H9 (cell line): ENCODE results near the gene HADH. TPM values are rescaled to one million over a fixed set of nuclear protein-coding genes. Genes with fewer than 3 reads are reported as not detected.

Experiments used
- DNase-seq: peaks from one replicate; pipeline ENCODE4 v3.0.0-alpha.2; 2017
- H2AFZ ChIP-seq: one replicate; pipeline ENCODE4 v1.6.1; 2013; ENCODE audit warnings: mild to moderate bottlenecking, low read length, control low read depth, moderate library complexity
- H2AK5ac ChIP-seq: 2 replicates; pipeline ENCODE4 v1.6.1; 2013; ENCODE audit warnings: low read length, control low read depth, mixed read lengths; ENCODE audit not compliant: insufficient read length
- H2BK120ac ChIP-seq: one replicate; pipeline ENCODE4 v1.6.1; 2013; ENCODE audit warnings: low read depth, mild to moderate bottlenecking, low read length, control low read depth, inconsistent platforms; ENCODE audit not compliant: poor library complexity, severe bottlenecking
- H2BK12ac ChIP-seq: 2 replicates; pipeline ENCODE4 v1.6.1; 2013; ENCODE audit warnings: low read length, control low read depth, mixed read lengths, low read depth; ENCODE audit not compliant: insufficient read length
- H2BK15ac ChIP-seq: 2 replicates; pipeline ENCODE4 v1.6.1; 2013; ENCODE audit warnings: low read depth, low read length, control low read depth
- H2BK20ac ChIP-seq: one replicate; pipeline ENCODE4 v1.6.1; 2013; ENCODE audit warnings: low read depth, mild to moderate bottlenecking, low read length, control low read depth, inconsistent platforms; ENCODE audit not compliant: poor library complexity, severe bottlenecking
- H2BK5ac ChIP-seq: 2 replicates; pipeline ENCODE4 v1.6.1; 2013; ENCODE audit warnings: low read length, control low read depth, mixed read lengths; ENCODE audit not compliant: insufficient read length
- H3K14ac ChIP-seq: 2 replicates; pipeline ENCODE4 v1.6.1; 2013; ENCODE audit warnings: low read length, control low read depth; ENCODE audit not compliant: insufficient read depth
- H3K18ac ChIP-seq: 2 replicates; pipeline ENCODE4 v1.6.1; 2013; ENCODE audit warnings: low read depth, mild to moderate bottlenecking, mixed read lengths, low read length, control low read depth; ENCODE audit not compliant: insufficient read length
- H3K23ac ChIP-seq: 2 replicates; pipeline ENCODE4 v1.6.1; 2013; ENCODE audit warnings: low read length, control low read depth, mixed read lengths, low read depth; ENCODE audit not compliant: insufficient read length
- H3K23me2 ChIP-seq: 2 replicates; pipeline ENCODE4 v1.6.1; 2013; ENCODE audit warnings: low read depth, mild to moderate bottlenecking, mixed read lengths, low read length, control low read depth; ENCODE audit not compliant: insufficient read length, poor library complexity, severe bottlenecking
- H3K27ac ChIP-seq: 2 replicates; pipeline ENCODE4 v1.5.1; 2013; ENCODE audit warnings: low read length, control low read depth, mixed read lengths, low read depth; ENCODE audit not compliant: insufficient read length
- H3K27me3 ChIP-seq: 2 replicates; pipeline ENCODE4 v1.6.1; 2013; ENCODE audit warnings: low read length, control low read depth, inconsistent platforms; ENCODE audit not compliant: insufficient read depth
- H3K4ac ChIP-seq: 2 replicates; pipeline ENCODE4 v1.6.1; 2013; ENCODE audit warnings: low read depth, mild to moderate bottlenecking, control low read depth, inconsistent platforms, low read length, moderate library complexity
- H3K4me1 ChIP-seq: 2 replicates; pipeline ENCODE4 v1.6.1; 2013; ENCODE audit warnings: low read length, control low read depth, inconsistent platforms; ENCODE audit not compliant: insufficient read depth
- H3K4me2 ChIP-seq: 2 replicates; pipeline ENCODE4 v1.6.1; 2013; ENCODE audit warnings: low read length, control low read depth, mixed read lengths; ENCODE audit not compliant: insufficient read length, insufficient read depth
- H3K56ac ChIP-seq: 2 replicates; pipeline ENCODE4 v1.6.1; 2013; ENCODE audit warnings: low read depth, mild to moderate bottlenecking, mixed read lengths, low read length, control low read depth; ENCODE audit not compliant: insufficient read length
- H3K79me1 ChIP-seq: 2 replicates; pipeline ENCODE4 v1.6.1; 2013; ENCODE audit warnings: low read depth, mild to moderate bottlenecking, moderate library complexity, low read length, control low read depth, inconsistent platforms; ENCODE audit not compliant: insufficient read depth, poor library complexity, severe bottlenecking
- H3K79me2 ChIP-seq: 2 replicates; pipeline ENCODE4 v1.6.1; 2013; ENCODE audit warnings: low read length, control low read depth, inconsistent platforms; ENCODE audit not compliant: insufficient read depth
- H3K9ac ChIP-seq: 2 replicates; pipeline ENCODE4 v1.6.1; 2013; ENCODE audit warnings: low read length, control low read depth, mixed read lengths; ENCODE audit not compliant: insufficient read length; ENCODE audit errors: extremely low read depth
- H3K9me3 ChIP-seq: one replicate; pipeline ENCODE4 v1.6.1; 2013; ENCODE audit warnings: low read depth, low read length, inconsistent platforms; ENCODE audit not compliant: control insufficient read depth
- H3T11ph ChIP-seq: one replicate; pipeline ENCODE4 v1.6.1; 2013; ENCODE audit warnings: mild to moderate bottlenecking, low read length, control low read depth, inconsistent platforms
- H4K20me1 ChIP-seq: one replicate; pipeline ENCODE4 v1.6.1; 2013; ENCODE audit not compliant: control insufficient read depth, insufficient read length, insufficient read depth
- H4K5ac ChIP-seq: 2 replicates; pipeline ENCODE4 v1.6.1; 2013; ENCODE audit warnings: low read depth, mild to moderate bottlenecking, mixed read lengths, low read length, control low read depth; ENCODE audit not compliant: insufficient read length
- H4K8ac ChIP-seq: replicated peaks from 2 replicates; pipeline ENCODE4 v1.6.1; 2013; ENCODE audit warnings: low read length, control low read depth, mixed read lengths, low read depth; ENCODE audit not compliant: insufficient read length
- H4K91ac ChIP-seq: 2 replicates; pipeline ENCODE4 v1.6.1; 2013; ENCODE audit warnings: low read depth, mild to moderate bottlenecking, moderate library complexity, mixed read lengths, low read length, control low read depth; ENCODE audit not compliant: insufficient read length
- H3K27ac Mint-ChIP-seq, 3 experiments: 2 replicates in 2 of 3; 3 replicates in 1 of 3; pipeline ENCODE4 v1.8.0; 2020 to 2021; ENCODE audit warnings: mixed read lengths in 3 of 3, mild to moderate bottlenecking in 1 of 3, moderate library complexity in 1 of 3
- H3K27me3 Mint-ChIP-seq: 2 replicates; pipeline ENCODE4 v1.8.0; 2021; ENCODE audit warnings: low read depth, mild to moderate bottlenecking, moderate library complexity, mixed read lengths
- H3K36me3 Mint-ChIP-seq, 3 experiments: 2 replicates in 2 of 3; 3 replicates in 1 of 3; pipeline ENCODE4 v1.8.0; 2020 to 2021; ENCODE audit warnings: low read depth in 3 of 3, mixed read lengths in 3 of 3; ENCODE audit not compliant: insufficient read depth in 1 of 3
- H3K4me1 Mint-ChIP-seq, 2 experiments: 2 replicates each; pipeline ENCODE4 v1.8.0; 2020; ENCODE audit warnings: mixed read lengths in 2 of 2
- H3K4me3 Mint-ChIP-seq, 2 experiments: 2 replicates in 1 of 2; 3 replicates in 1 of 2; pipeline ENCODE4 v1.8.0; 2020 to 2021; ENCODE audit warnings: mild to moderate bottlenecking in 2 of 2, mixed read lengths in 2 of 2, moderate library complexity in 1 of 2
- H3K9me3 Mint-ChIP-seq, 2 experiments: 2 replicates in 1 of 2; 3 replicates in 1 of 2; pipeline ENCODE4 v1.8.0; 2020; ENCODE audit warnings: mild to moderate bottlenecking in 2 of 2, mixed read lengths in 2 of 2, moderate library complexity in 1 of 2
- WGBS: extraction: QIAGEN DNeasy Blood & Tissue Kit; methylation state at CpG from one replicate; pipeline ENCODE4 v1.1.7; 2013; ENCODE audit warnings: missing lambda C conversion rate, low lambda C conversion rate, mixed read lengths; ENCODE audit not compliant: insufficient read length; ENCODE audit errors: extremely low coverage; 5-methylcytosine and 5-hydroxymethylcytosine counted together
- total RNA-seq: library from RNA; stranded (reverse); gene quantifications from 2 replicates; pipeline ENCODE4 v1.2.1, GENCODE V29; 2021
- TF ChIP-seq, protein P1 (sequence below): fragments of 200-600 bp; sonication (generic); conservative IDR thresholded peaks from 3 replicates; pipeline ENCODE4 v1.8.0; 2021; ENCODE audit warnings: antibody characterized with exemption, mild to moderate bottlenecking

Gene HADH
- total RNA-seq, 1 experiment from 2014 or later = 44.4 TPM

DNA sequence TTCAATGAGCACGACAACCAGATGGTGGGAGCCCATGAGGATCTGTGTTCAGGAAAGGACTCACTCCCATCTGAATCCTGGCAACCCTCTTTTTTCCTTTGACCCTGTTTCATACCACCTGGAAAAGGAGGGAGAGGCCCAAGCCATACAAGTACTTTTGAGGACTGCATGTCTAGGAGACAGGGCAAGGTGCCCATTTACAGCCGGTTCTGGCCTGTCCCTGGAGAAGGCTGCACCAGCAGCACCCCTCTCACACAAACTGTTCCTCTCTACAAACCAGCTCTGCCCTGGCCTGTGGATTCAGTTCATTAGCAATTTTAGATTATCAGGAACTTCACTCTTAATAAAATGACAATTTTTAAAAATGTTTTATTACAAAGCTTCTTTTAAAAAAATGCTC is 57.5 kb downstream of the HADH start:
- no peak overlapping the region for H3K27ac ChIP-seq
- no peaks in the 10 kb centered on the region for H3K79me1 ChIP-seq
- no peaks in the 10 kb centered on the region for H3K9me3 ChIP-seq
- H2BK5ac ChIP-seq = no peak overlapping the region
- Mint-ChIP-seq H3K4me1 (peaks cover 16 to 18% of the 10 kb centered on the region in 2 experiments), H3K27me3 (peaks cover 32% of the 10 kb centered on the region), H3K9me3 (no peaks in the 10 kb centered on the region), H3K27ac (no peak overlapping the region), H3K36me3 (no peaks in the 10 kb centered on the region; a peak in 1 of 7 replicates), H3K4me3 (no peak overlapping the region)
- no peak overlapping the region for H3K56ac ChIP-seq
- no peak overlapping the region for H3K18ac ChIP-seq
- no peak overlapping the region for H4K8ac ChIP-seq
- no peak overlapping the region for H2AFZ ChIP-seq
- H3T11ph ChIP-seq = no peak overlapping the region
- WGBS = no CpG with 5 or more reads among the region's 2 CpGs
- no peak overlapping the region for H3K23ac ChIP-seq
- DNase-seq = no peak
- no peak overlapping the region for H4K91ac ChIP-seq
- no peak overlapping the region for H2AK5ac ChIP-seq
- H4K20me1 ChIP-seq = no peaks in the 10 kb centered on the region
- no peak overlapping the region for H2BK120ac ChIP-seq
- H3K79me2 ChIP-seq = no peaks in the 10 kb centered on the region
- no peak overlapping the region for H2BK15ac ChIP-seq
- TF ChIP-seq, protein P1, sequence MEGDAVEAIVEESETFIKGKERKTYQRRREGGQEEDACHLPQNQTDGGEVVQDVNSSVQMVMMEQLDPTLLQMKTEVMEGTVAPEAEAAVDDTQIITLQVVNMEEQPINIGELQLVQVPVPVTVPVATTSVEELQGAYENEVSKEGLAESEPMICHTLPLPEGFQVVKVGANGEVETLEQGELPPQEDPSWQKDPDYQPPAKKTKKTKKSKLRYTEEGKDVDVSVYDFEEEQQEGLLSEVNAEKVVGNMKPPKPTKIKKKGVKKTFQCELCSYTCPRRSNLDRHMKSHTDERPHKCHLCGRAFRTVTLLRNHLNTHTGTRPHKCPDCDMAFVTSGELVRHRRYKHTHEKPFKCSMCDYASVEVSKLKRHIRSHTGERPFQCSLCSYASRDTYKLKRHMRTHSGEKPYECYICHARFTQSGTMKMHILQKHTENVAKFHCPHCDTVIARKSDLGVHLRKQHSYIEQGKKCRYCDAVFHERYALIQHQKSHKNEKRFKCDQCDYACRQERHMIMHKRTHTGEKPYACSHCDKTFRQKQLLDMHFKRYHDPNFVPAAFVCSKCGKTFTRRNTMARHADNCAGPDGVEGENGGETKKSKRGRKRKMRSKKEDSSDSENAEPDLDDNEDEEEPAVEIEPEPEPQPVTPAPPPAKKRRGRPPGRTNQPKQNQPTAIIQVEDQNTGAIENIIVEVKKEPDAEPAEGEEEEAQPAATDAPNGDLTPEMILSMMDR = no peak
- H3K14ac ChIP-seq = no peak overlapping the region
- no peak overlapping the region for H4K5ac ChIP-seq
- H2BK12ac ChIP-seq = no peak overlapping the region
- no peaks in the 10 kb centered on the region for H3K27me3 ChIP-seq
- H3K4me2 ChIP-seq = no peak overlapping the region
- peaks cover 3% of the 10 kb centered on the region; the same call in 1 of the 2 replicates for H3K4me1 ChIP-seq
- H3K4ac ChIP-seq = no peak overlapping the region
- H3K9ac ChIP-seq = no peak overlapping the region
- no peak overlapping the region for H2BK20ac ChIP-seq
- H3K23me2 ChIP-seq = no peaks in the 10 kb centered on the region
